ENCODE data around the gene FBXO40.
"Not testable (repeated sequence)": the region's sequence is repeated elsewhere in the genome, so short reads cannot be mapped to it uniquely, and the experiment has no call there.

FBXO40 gene, protein sequence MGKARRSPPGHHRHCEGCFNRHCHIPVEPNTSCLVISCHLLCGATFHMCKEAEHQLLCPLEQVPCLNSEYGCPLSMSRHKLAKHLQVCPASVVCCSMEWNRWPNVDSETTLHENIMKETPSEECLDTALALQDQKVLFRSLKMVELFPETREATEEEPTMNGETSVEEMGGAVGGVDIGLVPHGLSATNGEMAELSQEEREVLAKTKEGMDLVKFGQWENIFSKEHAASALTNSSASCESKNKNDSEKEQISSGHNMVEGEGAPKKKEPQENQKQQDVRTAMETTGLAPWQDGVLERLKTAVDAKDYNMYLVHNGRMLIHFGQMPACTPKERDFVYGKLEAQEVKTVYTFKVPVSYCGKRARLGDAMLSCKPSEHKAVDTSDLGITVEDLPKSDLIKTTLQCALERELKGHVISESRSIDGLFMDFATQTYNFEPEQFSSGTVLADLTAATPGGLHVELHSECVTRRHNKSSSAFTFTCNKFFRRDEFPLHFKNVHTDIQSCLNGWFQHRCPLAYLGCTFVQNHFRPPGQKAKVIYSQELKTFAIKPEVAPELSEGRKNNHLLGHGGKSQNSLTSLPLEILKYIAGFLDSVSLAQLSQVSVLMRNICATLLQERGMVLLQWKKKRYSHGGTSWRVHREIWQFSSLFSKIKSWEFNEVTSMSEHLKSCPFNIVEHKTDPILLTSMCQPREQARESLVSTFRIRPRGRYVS

DNA sequence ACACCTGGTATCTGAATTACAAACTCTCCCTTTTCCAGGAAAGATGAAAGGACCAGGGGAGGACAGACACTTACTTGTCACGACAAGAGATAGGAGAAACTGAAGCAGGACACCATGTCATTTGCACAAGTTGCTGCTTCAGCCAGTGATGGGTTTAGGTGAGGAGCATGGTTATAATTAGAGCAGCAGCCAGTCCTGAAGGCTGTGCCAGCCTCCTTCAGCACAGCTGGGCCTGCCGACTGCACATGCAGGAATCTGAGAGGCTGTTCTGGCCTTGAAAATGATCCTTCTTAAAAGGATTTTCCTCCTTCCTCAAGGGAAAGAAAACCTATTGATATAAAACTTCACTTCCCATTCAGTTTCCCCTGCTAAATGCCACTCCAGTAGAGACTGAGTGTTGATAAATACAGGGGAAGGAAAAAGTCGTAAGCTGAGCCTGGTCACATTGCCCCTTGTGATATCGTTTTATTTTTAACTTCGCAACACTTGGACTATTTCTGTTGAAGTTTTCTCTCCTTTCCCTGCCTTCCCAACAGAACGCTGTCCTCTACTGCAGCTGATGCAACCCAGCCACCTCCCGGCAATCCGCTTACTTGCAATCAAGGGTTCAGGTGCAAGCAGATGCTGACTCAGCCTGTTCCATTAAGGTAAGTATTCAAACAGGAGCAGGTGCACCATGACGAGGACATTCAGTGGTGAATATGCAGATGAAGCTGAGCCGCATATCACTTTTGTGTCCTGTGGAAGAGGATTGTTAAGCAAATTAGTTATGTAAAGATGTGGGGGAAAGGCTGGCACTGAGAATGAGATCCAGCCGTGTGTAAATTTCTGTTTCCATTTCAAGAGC, at the start of gene FBXO40:
Gene FBXO40 (plus strand): TSS at position 524 of the 847 bp plus-strand sequence. CDS start 27,197 bp downstream, outside the sequence.
- no peaks in the 10 kb centered on the region for H3K36me3 Mint-ChIP-seq
- no peak within 1 kb of the TSS for H3K4me3 Mint-ChIP-seq
- H3K9me3 Mint-ChIP-seq: no peaks in the 10 kb centered on the region
- H3K27me3 Mint-ChIP-seq: no peaks in the 10 kb centered on the region
- H3K4me1 Mint-ChIP-seq: no peaks in the 10 kb centered on the region
- no peak within 1 kb of the TSS for H3K27ac Mint-ChIP-seq

DNA sequence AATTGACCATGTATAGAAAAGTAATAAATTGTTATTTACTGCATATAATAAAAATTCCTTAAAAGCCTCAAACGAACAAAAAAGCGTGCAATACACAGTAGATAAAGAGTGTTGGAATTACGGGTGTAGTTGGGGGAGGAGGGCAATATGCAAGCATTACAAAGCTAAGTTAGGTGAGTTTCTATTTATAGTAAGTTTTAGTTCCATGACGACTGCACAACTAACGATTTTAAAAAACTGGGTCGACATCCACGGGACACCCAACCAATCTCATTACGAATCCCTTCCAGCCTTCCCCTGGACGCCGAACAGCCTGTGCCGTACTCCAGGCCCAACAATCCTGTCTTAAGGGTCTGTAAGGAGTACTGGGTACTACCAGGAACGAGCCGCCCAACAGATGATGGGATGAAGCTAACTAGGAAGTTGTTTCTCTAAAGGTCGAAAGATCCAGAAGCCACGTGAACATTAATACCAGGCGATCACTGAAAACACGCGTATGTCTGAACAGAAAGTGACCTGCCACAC, 48.1 kb upstream of the FBXO40 start:
- Mint-ChIP-seq H3K4me1 (peaks cover 9% of the 10 kb centered on the region), H3K4me3 (peak overlapping the region; percentile 93), H3K36me3 (no peaks in the 10 kb centered on the region), H3K27ac (no peak overlapping the region), H3K9me3 (no peaks in the 10 kb centered on the region), H3K27me3 (no peaks in the 10 kb centered on the region)

DNA sequence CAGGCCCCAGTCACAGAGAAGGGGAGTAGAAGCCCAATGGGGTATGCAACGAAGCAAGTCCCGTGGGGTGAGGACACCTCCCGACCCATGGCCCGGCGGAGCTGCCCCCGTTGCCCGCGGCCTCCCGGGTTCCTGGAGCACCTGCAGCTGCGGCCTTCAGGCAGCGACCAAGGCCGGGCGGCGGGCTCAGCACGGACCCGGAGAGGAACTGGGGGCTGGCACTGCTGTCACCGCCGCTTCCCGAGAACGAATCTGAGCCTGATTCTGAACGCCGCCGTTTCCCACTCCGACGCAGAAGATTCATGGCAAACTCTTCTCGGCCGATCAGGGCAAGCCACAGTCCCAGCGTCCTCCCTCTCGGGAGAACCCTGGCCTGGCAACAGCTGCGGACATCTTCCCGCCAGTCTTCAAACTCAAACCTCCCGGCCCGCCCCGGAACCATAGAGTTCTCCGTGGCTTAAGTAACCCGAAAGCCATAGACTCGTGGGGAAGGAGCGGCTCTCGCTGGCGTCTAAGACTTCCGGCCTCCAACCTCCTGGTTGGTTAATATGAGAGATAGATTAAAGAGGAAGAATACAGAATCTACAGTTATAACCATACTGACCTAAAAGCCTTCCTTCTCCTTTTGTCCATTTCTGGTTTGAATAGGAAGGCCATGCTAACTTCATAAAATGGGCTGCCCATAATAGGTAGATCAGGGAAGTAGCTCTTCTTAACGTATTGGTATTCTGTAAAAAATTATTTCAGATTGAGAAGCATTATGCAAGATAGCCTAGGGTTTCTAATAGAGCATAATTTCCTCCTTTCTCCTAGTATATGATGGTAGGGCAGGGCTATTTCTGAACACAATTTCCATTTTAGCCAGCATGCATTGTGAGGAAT, 47.4 kb upstream of the FBXO40 start, which contains the start of gene POLQ:
Gene POLQ (minus strand): TSS at position 415 of the 882 bp plus-strand sequence. CDS start 111 bp downstream, at position 304.
- Mint-ChIP-seq H3K9me3 (no peaks in the 10 kb centered on the region), H3K27me3 (no peaks in the 10 kb centered on the region), H3K4me1 (peaks cover 9% of the 10 kb centered on the region), H3K27ac (peak within 1 kb of the TSS; percentile 91), H3K4me3 (peak within 1 kb of the TSS; percentile 93), H3K36me3 (no peaks in the 10 kb centered on the region)

DNA sequence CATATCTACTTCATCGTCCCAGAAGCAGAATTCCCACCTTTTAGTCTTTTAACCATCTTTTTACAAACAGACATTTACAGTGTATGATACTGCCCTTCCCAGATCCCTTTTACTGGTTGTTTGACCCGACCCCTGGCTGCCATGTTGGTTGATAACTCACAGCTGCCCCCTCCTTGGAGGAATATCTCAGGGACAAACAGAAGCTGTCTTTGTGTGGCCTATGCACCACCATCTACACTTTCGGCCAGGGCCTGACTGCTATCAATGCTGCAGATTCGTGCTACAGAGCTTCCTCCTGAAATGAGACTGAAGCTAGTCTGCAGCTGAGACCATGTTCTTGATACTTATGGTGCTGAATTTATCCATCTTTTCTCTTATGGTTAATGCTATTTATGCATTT, 40.8 kb upstream of the FBXO40 start:
- Mint-ChIP-seq H3K4me1 (no peaks in the 10 kb centered on the region), H3K4me3 (no peak overlapping the region), H3K27ac (no peak overlapping the region), H3K9me3 (no peaks in the 10 kb centered on the region), H3K36me3 (no peaks in the 10 kb centered on the region), H3K27me3 (peaks cover under 1% of the 10 kb centered on the region)

DNA sequence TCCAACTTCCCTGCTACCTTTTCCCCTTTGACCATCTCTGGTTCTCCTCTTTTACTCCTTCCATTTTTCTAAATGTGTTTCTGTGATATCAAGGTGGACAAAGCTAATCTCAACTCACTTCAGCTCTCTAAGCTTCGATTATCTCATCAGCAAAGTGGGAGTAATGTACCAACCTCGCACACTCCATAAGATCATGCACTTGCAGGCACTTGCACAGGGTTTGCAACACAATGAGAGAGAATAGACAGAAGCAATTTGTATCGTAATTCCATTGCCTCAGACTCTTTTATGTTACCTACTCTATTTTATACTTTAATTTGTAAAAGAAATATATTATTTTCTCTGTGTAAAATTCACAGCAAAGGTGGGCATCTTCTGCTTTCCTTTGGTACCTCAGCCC, 40.4 kb upstream of the FBXO40 start:
- H3K36me3 Mint-ChIP-seq: no peaks in the 10 kb centered on the region

DNA sequence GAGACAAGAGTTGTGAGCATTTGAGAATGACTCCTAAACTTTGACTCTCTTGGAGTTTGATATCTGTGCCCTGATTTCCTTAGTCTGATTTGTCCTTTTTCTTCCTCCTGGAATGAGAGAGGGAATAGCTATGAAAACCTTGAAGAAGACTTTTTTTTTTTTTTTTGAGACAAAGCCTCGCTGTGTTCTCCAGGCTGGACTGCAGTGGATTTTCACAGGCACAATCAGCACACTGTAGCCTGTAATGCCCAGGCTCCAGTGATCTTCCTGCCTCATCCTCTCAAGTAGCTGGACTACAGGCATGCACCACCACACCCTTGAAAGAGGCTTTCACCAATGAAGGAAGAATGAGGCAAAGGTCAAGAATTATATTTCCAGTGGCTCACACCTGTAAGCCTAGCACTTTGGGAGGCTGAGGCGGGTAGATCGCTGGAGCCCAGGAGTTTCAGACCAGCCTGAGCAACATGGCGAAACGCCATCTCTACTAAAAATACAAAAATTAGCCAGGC, 35.7 kb upstream of the FBXO40 start:
- peaks cover 1% of the 10 kb centered on the region for H3K36me3 Mint-ChIP-seq
- H3K9me3 Mint-ChIP-seq: no peaks in the 10 kb centered on the region
- peaks cover 7% of the 10 kb centered on the region for H3K27me3 Mint-ChIP-seq
- no peaks in the 10 kb centered on the region for H3K4me1 Mint-ChIP-seq
- H3K4me3 Mint-ChIP-seq: no peak overlapping the region
- no peak overlapping the region for H3K27ac Mint-ChIP-seq

More for the DNA sequence above, 40.4 kb upstream of the FBXO40 start:
- H3K27ac Mint-ChIP-seq: no peak overlapping the region
- H3K27me3 Mint-ChIP-seq: peaks cover 3% of the 10 kb centered on the region
- H3K4me3 Mint-ChIP-seq: no peak overlapping the region
- H3K9me3 Mint-ChIP-seq: no peaks in the 10 kb centered on the region
- H3K4me1 Mint-ChIP-seq: no peaks in the 10 kb centered on the region

DNA sequence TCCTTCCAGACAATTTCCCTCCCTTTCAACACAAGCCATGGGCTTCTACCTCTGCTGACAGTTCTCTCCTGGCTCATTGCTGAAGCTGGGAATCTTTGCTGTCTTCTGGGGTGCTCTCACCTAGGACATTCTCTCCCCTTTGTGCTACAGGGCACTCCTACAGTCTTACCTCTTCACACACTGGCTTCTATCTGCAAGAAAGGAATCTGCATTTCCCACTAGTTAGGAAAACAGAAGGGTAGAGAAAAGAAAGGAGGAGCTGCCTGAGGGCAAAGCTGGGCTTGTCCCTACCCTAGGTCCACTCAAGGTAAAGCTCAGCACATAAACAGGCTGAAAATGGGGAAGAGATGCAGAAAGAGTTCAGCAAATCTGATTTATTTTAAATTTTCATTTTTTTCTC, 31.0 kb upstream of the FBXO40 start:
- Mint-ChIP-seq H3K4me3 (no peak overlapping the region), H3K9me3 (no peaks in the 10 kb centered on the region), H3K27ac (no peak overlapping the region), H3K4me1 (no peaks in the 10 kb centered on the region), H3K36me3 (peaks cover 1% of the 10 kb centered on the region), H3K27me3 (peaks cover 7% of the 10 kb centered on the region)

- no peaks in the 10 kb centered on the region for H3K9me3 Mint-ChIP-seq
- H3K4me3 Mint-ChIP-seq: no peak overlapping the region
- no peaks in the 10 kb centered on the region for H3K36me3 Mint-ChIP-seq
- no peak overlapping the region for H3K27ac Mint-ChIP-seq
- H3K27me3 Mint-ChIP-seq: no peaks in the 10 kb centered on the region
- no peaks in the 10 kb centered on the region for H3K4me1 Mint-ChIP-seq
These were observed 26.4 kb upstream of the FBXO40 start for GRCh38 chr3:121566773-121567172.

GRCh38 chr3:121567649-121568048, 25.5 kb upstream of the FBXO40 start, which contains the start of gene ARGFX:
Gene ARGFX (plus strand): TSS chr3:121567949. CDS start chr3:121570714, 2,765 bp downstream.
- Mint-ChIP-seq H3K36me3 (no peaks in the 10 kb centered on the region), H3K27me3 (no peaks in the 10 kb centered on the region), H3K9me3 (no peaks in the 10 kb centered on the region), H3K27ac (no peak within 1 kb of the TSS), H3K4me1 (no peaks in the 10 kb centered on the region), H3K4me3 (no peak within 1 kb of the TSS)

DNA sequence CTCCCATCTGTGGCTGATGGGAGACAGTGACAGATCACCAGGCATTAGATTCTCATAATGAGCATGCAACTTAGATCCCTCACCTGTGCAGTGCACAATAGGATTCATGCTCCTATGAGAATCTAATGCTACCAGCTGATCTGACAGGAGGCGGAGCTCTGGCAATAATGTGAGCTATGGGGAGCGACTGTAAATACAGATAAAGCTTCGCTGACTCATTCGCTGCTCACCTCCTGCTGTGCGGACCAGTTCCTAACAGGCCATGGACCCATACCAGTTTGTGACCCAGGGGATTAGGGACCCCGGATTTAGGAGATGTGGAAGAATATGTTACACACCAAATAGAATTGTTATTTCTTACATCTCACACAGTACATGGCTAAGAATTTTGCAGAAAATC, 18.7 kb upstream of the FBXO40 start:
- Mint-ChIP-seq H3K36me3 (no peaks in the 10 kb centered on the region), H3K4me1 (no peaks in the 10 kb centered on the region), H3K27me3 (peaks cover 2% of the 10 kb centered on the region), H3K9me3 (no peaks in the 10 kb centered on the region), H3K27ac (no peak overlapping the region), H3K4me3 (no peak overlapping the region)

DNA sequence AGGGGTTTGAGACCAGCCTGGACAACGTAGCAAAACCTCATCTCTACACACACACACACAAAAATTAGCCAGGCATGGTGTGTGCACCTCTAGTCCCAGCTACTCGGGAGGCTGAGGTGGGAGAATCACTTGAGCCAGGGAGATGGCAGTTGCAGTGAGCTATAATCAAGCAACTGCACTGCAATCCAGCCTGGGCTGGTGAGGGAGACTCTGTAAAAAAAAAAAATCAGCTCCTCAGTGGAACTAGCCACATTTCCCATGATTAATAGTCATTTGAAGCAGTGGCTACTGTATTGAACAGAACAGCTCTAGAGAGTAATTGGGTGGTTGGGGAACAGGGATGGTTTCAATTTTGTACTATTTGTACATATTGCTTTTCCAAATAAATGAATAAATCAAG, 11.5 kb upstream of the FBXO40 start:
- no peaks in the 10 kb centered on the region for H3K9me3 Mint-ChIP-seq
- H3K36me3 Mint-ChIP-seq: no peaks in the 10 kb centered on the region
- no peaks in the 10 kb centered on the region for H3K4me1 Mint-ChIP-seq
- no peak overlapping the region for H3K27ac Mint-ChIP-seq
- no peak overlapping the region for H3K4me3 Mint-ChIP-seq
- H3K27me3 Mint-ChIP-seq: peaks cover 14% of the 10 kb centered on the region

GRCh38 chr3:121584418-121584817, 8.8 kb upstream of the FBXO40 start:
- Mint-ChIP-seq H3K27ac (no peak overlapping the region), H3K36me3 (no peaks in the 10 kb centered on the region), H3K9me3 (no peaks in the 10 kb centered on the region), H3K4me3 (no peak overlapping the region), H3K27me3 (peaks cover 13% of the 10 kb centered on the region), H3K4me1 (no peaks in the 10 kb centered on the region)

- H3K27me3 Mint-ChIP-seq: not testable (repeated sequence)
These were observed 627 bp downstream of the FBXO40 start for GRCh38 chr3:121593806-121594205.

GRCh38 chr3:121594850-121595249, 1.7 kb downstream of the FBXO40 start:
- H3K4me3 Mint-ChIP-seq: no peak overlapping the region
- H3K36me3 Mint-ChIP-seq: no peaks in the 10 kb centered on the region
- H3K27me3 Mint-ChIP-seq: no peaks in the 10 kb centered on the region
- no peaks in the 10 kb centered on the region for H3K9me3 Mint-ChIP-seq
- no peak overlapping the region for H3K27ac Mint-ChIP-seq
- no peaks in the 10 kb centered on the region for H3K4me1 Mint-ChIP-seq

More at GRCh38 chr3:121593806-121594205, 627 bp downstream of the FBXO40 start:
- not testable (repeated sequence) for H3K4me1 Mint-ChIP-seq, H3K9me3 Mint-ChIP-seq, H3K27ac Mint-ChIP-seq, H3K4me3 Mint-ChIP-seq, H3K36me3 Mint-ChIP-seq
